K562 (cell line): ENCODE measurements around the gene ADK. TPM values are rescaled to one million over a fixed set of nuclear protein-coding genes. Genes with fewer than 3 reads are reported as not detected.

Experiments used
- ATAC-seq: fragments of 200-7000 bp; cut with Tn5 transposase; 3 replicates; pipeline ENCODE4 v1.9.1; 2020; ENCODE audit warnings: moderate library complexity
- BruUV-seq: library from RNA; stranded (reverse); fragments of 400-500 nt; replicated peaks from 2 replicates; lab custom pipeline; 2021; lab: Mats Ljungman, UMichigan
- CTCF ChIA-PET: fragments of 300-600 bp; formaldehyde crosslinking; extraction: SDS; loops from one replicate; lab custom pipeline; 2021; ENCODE audit warnings: low intra/inter-chr PET ratio; lab: Yijun Ruan, JAX
- POLR2A ChIA-PET: fragments of 300-600, 350-650 bp; sonication (Branson Sonifier 250); formaldehyde crosslinking; extraction: SDS; loops from one replicate; lab custom pipeline; 2021; ENCODE audit warnings: antibody characterized with exemption, inconsistent platforms; lab: Yijun Ruan, JAX
- DNase-seq, 4 experiments: peaks; one replicate each; pipeline versions ENCODE4 v3.0.0 to v3.0.0-alpha.2; 2011 to 2018; ENCODE audit warnings: low spot score in 3 of 4, mixed read lengths in 3 of 4; ENCODE audit errors: extremely low read depth in 1 of 4
- FAIRE-seq: peaks from 2 replicates; lab custom pipeline; 2011; peaks lifted over from hg19 to GRCh38; lab: Jason Lieb, UNC
- H2AFZ ChIP-seq: 2 replicates; pipeline ENCODE4 v1.6.0; 2011; ENCODE audit warnings: low read depth, low read length, control low read depth, inconsistent platforms
- H3K27ac ChIP-seq: fragments of 200-600 bp; 3 replicates; pipeline ENCODE4 v1.8.0; 2011; ENCODE audit warnings: low read depth, mild to moderate bottlenecking, control low read depth, inconsistent platforms, low read length, moderate library complexity, mixed read lengths; ENCODE audit errors: extremely low read depth
- H3K27me3 ChIP-seq, 2 experiments: fragments of 300-600 bp in 1 of 2; 2 replicates in 1 of 2; 3 replicates in 1 of 2; pipeline versions ENCODE4 v1.6.0 to v1.8.0; 2011; ENCODE audit warnings: inconsistent platforms in 2 of 2, low read length in 2 of 2, mild to moderate bottlenecking in 1 of 2, mixed read lengths in 1 of 2, moderate library complexity in 1 of 2; ENCODE audit not compliant: control insufficient read depth in 2 of 2, insufficient read depth in 2 of 2
- H3K36me3 ChIP-seq: fragments of 300-600 bp; 3 replicates; pipeline ENCODE4 v1.8.0; 2011; ENCODE audit warnings: mild to moderate bottlenecking, low read length, inconsistent platforms; ENCODE audit not compliant: control insufficient read depth, insufficient read depth
- H3K4me1 ChIP-seq, 2 experiments: fragments of 200-600 bp in 1 of 2; replicated peaks in 1 of 2; 2 replicates in 1 of 2; 3 replicates in 1 of 2; pipeline versions ENCODE4 v1.5.1 to v1.8.0; 2011; ENCODE audit warnings: inconsistent platforms in 2 of 2, low read length in 2 of 2, mild to moderate bottlenecking in 1 of 2, mixed read lengths in 1 of 2, moderate library complexity in 1 of 2; ENCODE audit not compliant: control insufficient read depth in 2 of 2, insufficient read depth in 2 of 2
- H3K4me2 ChIP-seq: 2 replicates; pipeline ENCODE4 v1.6.1; 2011; ENCODE audit warnings: low read length, control low read depth, inconsistent platforms, mixed read lengths; ENCODE audit not compliant: insufficient read depth
- H3K4me3 ChIP-seq: fragments of 200-600 bp; sonication (generic), shearing (Covaris generic); 2 replicates; pipeline ENCODE4 v1.5.1; 2016; ENCODE audit warnings: control low read depth, inconsistent platforms
- H3K79me2 ChIP-seq: fragments of 200-600 bp; 3 replicates; pipeline ENCODE4 v1.8.0; 2011; ENCODE audit warnings: low read length, inconsistent platforms; ENCODE audit not compliant: control insufficient read depth, insufficient read depth
- H3K9ac ChIP-seq, 2 experiments: 2 replicates each; pipeline versions ENCODE4 v1.6.0 to v1.6.1; 2011; ENCODE audit warnings: low read depth in 2 of 2, low read length in 2 of 2, control low read depth in 1 of 2, inconsistent platforms in 1 of 2, mild to moderate bottlenecking in 1 of 2, mixed read lengths in 1 of 2; ENCODE audit not compliant: insufficient read depth in 1 of 2
- H3K9me1 ChIP-seq: one replicate; pipeline ENCODE4 v1.6.0; 2011; ENCODE audit warnings: inconsistent platforms, mild to moderate bottlenecking, low read length, moderate library complexity; ENCODE audit not compliant: control insufficient read depth, insufficient read depth
- H3K9me3 ChIP-seq: replicated peaks from 2 replicates; pipeline ENCODE4 v1.5.1; 2011; ENCODE audit warnings: low read depth, low read length, inconsistent platforms; ENCODE audit not compliant: control insufficient read depth, insufficient read depth
- H4K20me1 ChIP-seq: replicated peaks from 2 replicates; pipeline ENCODE4 v1.6.1; 2011; ENCODE audit warnings: low read length, inconsistent platforms, mixed read lengths; ENCODE audit not compliant: control insufficient read depth, insufficient read depth
- ADNP ChIP-seq: fragments of 200-800 bp; sonication (Bioruptor generic); IDR thresholded peaks from 2 replicates; pipeline ENCODE4 v1.6.1; 2016; ENCODE audit warnings: missing genetic modification characterization, missing compliant biosample characterization
- ATF3 ChIP-seq, 2 experiments: fragments of 450-650 bp in 1 of 2; sonication (generic) in 1 of 2; formaldehyde crosslinking in 1 of 2; IDR thresholded peaks in 1 of 2; conservative IDR thresholded peaks in 1 of 2; 2 replicates each; pipeline versions ENCODE4 v1.6.1 to v1.8.1; 2016 to 2023; ENCODE audit warnings: mild to moderate bottlenecking in 2 of 2, moderate library complexity in 2 of 2, inconsistent platforms in 1 of 2, missing genetic modification reagents in 1 of 2
- CBX2 ChIP-seq: fragments of 200-600 bp; sonication (generic); IDR thresholded peaks from one replicate; pipeline ENCODE4 v1.6.1; 2012; ENCODE audit warnings: mild to moderate bottlenecking, low read length, inconsistent platforms; ENCODE audit not compliant: insufficient read depth, poor library complexity, severe bottlenecking
- ETV1 ChIP-seq: fragments of 450-650 bp; conservative IDR thresholded peaks from 2 replicates; pipeline ENCODE4 v1.6.1; 2016; ENCODE audit warnings: missing genetic modification characterization, control low read depth, low read depth, missing compliant biosample characterization
- GTF2B ChIP-seq: IDR thresholded peaks from 2 replicates; pipeline ENCODE4 v1.6.1; 2011; ENCODE audit not compliant: insufficient read length; ENCODE audit errors: extremely low read depth
- TBL1XR1 ChIP-seq, 2 experiments: IDR thresholded peaks; 2 replicates each; pipeline ENCODE4 v1.6.1; 2012; ENCODE audit warnings: improper control_type of control experiment in 2 of 2, low read length in 2 of 2, mild to moderate bottlenecking in 1 of 2
- ZBTB33 ChIP-seq: sonication (generic); formaldehyde crosslinking; IDR thresholded peaks from 2 replicates; pipeline ENCODE4 v1.8.1; 2023; ENCODE audit warnings: mild to moderate bottlenecking, missing genetic modification reagents
- ZNF224 ChIP-seq: sonication (generic); formaldehyde crosslinking; IDR thresholded peaks from 2 replicates; pipeline ENCODE4 v1.8.0; 2022; ENCODE audit warnings: mild to moderate bottlenecking, missing genetic modification reagents
- ZNF511 ChIP-seq: sonication (generic); formaldehyde crosslinking; IDR thresholded peaks from 2 replicates; pipeline ENCODE4 v1.8.0; 2022; ENCODE audit warnings: mild to moderate bottlenecking, missing genetic modification reagents
- WGBS: fragments of 100-300 bp; shearing (Covaris generic); methylation state at CpG from one replicate; pipeline ENCODE4 v1.1.6; 2016; ENCODE audit warnings: low coverage, mixed read lengths; ENCODE audit not compliant: insufficient coverage; ENCODE audit errors: missing lambda C conversion rate; 5-methylcytosine and 5-hydroxymethylcytosine counted together
- in situ Hi-C: fragments of 300-500 bp; cut with MboI; formaldehyde crosslinking; loops from 4 replicates; pipeline ENCODE4 v1.15.0; 2018; ENCODE audit warnings: inconsistent platforms, mixed read lengths
- intact Hi-C: fragments of 100-400 bp; cut with micrococcal nuclease; formaldehyde crosslinking; loops from 2 replicates; pipeline ENCODE4 v1.14.2; 2022
- polyA plus RNA-seq, 8 experiments: library from polyadenylated mRNA; depleted of rRNA in 4 of 8; stranded (reverse) in 5 of 8; unstranded in 3 of 8; fragments of >200 nt; fragmentation: Nextera tagmentation in 2 of 8; fragmentation: Illumina TruSeq in 1 of 8; extraction: Ambion mirVana in 2 of 8; extraction: Trizol in 1 of 8; gene quantifications; 2 replicates each; pipeline versions ENCODE4 v1.2.1 to v1.2.3, GENCODE V29; 2011 to 2014; ENCODE audit warnings: inconsistent platforms in 1 of 8, missing spikeins in 1 of 8
- total RNA-seq, 7 experiments: library from RNA; depleted of rRNA in 6 of 7; stranded (reverse); fragments of >200 nt in 6 of 7; fragmentation: Illumina TruSeq in 2 of 7; extraction: Trizol in 2 of 7; gene quantifications; 2 replicates each; pipeline versions ENCODE4 v1.2.1 to v1.2.3, GENCODE V29; 2011 to 2021; ENCODE audit warnings: low replicate concordance in 1 of 7

ADK gene
- total and polyA plus RNA-seq, 9 of the 15 experiments (the other 6 are each of a cell fraction or from before 2014, with no cell fraction given), result 54.2 to 97.8 (median 73.6) TPM

GRCh38 chr10:74406006-74406405 lies 255.0 kb downstream of the ADK start:
- Histone ChIP-seq H3K4me3 (no peak overlapping the region), H3K9me1 (no peaks in the 10 kb centered on the region), H3K4me1 (no peaks in the 10 kb centered on the region), H4K20me1 (no peaks in the 10 kb centered on the region), H3K9me3 (no peaks in the 10 kb centered on the region), H3K27ac (no peak overlapping the region), H3K36me3 (no peaks in the 10 kb centered on the region), H3K79me2 (no peaks in the 10 kb centered on the region), H3K27me3 (no peaks in the 10 kb centered on the region), H2AFZ (no peak overlapping the region), H3K4me2 (no peak overlapping the region), H3K9ac (no peak overlapping the region)
- intact Hi-C loops, result no loop called here
- in situ Hi-C loops, result no loop called here
- ChIA-PET POLR2A (no interaction called here), CTCF (no interaction called here)
- ATAC-seq, result no peak
- no TSS peak for BruUV-seq
- 92% methylated on average over 1 of the region's 1 CpG for WGBS
- no peak for TF ChIP-seq ADNP (tag)
- TF ChIP-seq CBX2, result no peak
- no peak for TF ChIP-seq ZNF224 (CRISPR knock-in tag)
- no peak for TF ChIP-seq TBL1XR1 (IDR thresholded peaks at IDR 0.05; ENCODE audit: low read length in 2 of 2)
- TF ChIP-seq ETV1, result no peak
- no peak for TF ChIP-seq GTF2B
- TF ChIP-seq ZNF511, result no peak
- no peak for TF ChIP-seq ATF3 (IDR thresholded peaks at IDR 0.05)
- no peak for TF ChIP-seq ATF3 (CRISPR knock-in tag; conservative IDR thresholded peaks at IDR 0.05)
- TF ChIP-seq ZBTB33 (CRISPR knock-in tag), result no peak
- no peak for DNase-seq
- FAIRE-seq, result no peak
